HG02759 (cell line): ENCODE results near the gene RDH16.
A peak's percentile ranks its signal among the peaks of the same experiment; 100 is the strongest.

Experiments
- ATAC-seq: cut with Tn5 transposase; IDR thresholded peaks from one replicate; pipeline ENCODE4 v1.9.1; 2021; ENCODE audit warnings: mild to moderate bottlenecking, moderate library complexity; ENCODE audit not compliant: unreplicated experiment

Gene RDH16, protein sequence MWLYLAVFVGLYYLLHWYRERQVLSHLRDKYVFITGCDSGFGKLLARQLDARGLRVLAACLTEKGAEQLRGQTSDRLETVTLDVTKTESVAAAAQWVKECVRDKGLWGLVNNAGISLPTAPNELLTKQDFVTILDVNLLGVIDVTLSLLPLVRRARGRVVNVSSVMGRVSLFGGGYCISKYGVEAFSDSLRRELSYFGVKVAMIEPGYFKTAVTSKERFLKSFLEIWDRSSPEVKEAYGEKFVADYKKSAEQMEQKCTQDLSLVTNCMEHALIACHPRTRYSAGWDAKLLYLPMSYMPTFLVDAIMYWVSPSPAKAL

DNA sequence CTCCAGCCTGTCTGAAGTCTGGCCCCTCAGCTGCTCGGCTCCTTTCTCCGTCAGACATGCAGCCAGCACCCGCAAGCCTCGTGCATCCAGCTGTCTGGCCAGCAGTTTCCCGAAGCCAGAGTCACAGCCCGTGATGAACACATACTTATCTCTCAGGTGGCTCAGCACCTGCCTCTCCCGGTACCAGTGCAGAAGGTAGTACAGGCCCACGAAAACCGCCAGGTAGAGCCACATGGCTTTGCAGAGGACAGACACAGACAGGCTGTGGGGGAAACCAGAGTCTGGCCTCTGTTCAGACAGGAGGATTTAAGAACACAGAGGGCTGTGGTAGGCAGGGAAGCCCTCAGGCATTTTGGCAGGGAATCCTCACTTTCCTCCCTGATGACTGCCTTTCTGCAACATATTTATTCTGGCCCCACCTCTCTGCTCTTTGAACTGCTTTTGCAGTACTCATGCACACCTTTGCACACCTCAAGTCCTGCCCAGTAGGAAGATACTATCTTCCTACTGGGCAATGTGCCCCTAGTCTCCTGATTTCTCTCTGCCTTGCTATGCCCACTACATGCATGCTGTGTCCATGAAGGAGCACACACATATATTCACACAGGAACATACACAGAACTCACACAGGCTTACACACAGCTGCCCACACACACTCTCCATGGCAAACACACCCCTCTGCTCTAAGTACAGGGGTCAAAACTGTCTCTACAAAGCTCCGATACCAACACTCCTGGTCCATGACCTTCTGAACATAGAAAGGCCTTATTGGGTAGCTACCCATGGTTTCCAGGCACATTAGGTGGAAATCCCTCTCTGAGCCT, at the start of gene RDH16:
Gene RDH16, minus strand, starts transcription at position 380 of the 824 bp plus-strand sequence. Its CDS starts 146 bp downstream, at position 234.
- ATAC-seq, result no peak

DNA sequence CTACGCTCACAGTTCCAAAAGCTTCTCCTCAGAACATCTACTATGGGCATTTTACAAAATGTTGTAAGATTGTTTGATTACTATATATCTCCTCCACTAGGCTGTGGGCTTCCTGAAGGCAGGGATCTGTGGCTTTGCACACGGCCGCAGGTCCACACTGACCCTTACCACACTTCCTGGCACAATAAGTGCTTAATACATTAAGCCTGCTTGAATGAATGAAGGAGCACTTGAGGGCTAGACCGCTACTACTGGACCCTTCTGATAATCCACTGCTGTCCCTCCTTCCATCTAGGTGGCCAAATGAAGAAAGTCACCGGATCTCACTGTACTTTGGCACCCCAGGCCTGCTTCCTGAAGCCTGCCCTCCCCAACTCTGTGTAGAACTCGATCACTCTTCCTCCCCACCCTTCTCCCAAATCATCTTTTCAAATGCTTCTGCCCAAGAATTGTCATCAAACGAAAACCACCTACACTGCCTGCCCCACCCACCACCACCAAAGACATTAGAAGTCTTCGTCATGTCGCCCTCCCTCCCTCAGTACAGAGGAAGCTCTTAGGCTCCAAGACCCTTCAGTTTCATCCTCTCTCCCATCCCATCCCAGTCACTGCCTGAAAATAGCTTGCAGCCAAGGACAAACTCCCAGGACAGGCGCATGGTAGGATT, 49.5 kb upstream of the RDH16 start:
- ATAC-seq, result no peak

DNA sequence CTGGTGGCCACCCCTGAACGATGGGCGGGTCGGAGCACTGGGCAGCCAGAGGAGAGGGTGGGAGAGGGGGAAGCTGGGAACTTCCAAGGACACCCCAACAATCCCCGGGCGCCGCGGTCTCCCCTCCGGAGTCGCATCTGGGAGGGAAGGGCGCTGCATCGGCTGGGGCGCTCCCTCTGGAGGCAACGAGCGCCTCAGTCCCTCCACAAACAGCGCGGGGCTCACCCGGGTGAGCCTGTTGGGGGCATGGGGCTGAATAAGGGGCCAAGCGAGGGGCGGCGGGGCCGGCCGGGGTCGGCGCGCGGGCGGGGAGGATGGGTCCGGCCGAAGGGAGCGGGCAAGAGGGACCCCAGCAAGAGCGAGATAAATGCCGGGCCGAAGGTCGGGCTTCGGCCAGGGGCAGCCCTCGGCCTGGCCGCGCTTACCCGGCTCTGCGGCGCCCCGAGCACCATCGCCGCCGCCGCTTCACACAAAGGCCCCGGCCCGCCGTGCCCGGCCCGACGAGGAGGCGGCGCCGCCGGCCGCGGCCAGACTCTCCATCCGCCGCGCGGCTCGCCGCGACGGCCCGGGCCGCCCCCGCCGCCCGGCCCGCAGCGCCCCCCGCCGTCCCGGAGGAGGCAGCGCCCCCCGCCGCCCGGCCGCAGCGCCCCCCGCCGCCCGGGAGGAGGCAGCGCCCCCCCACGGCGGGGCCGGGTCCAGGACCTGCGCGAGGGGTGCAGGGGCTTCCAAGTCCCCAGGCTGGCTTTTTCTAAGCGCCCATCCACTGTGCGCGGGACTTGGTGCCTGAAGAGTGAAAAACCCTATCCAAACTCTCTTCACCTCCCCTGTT, 48.8 kb upstream of the RDH16 start, which contains the start of gene ZBTB39:
Gene ZBTB39, minus strand, starts transcription at position 567 of the 829 bp plus-strand sequence. CDS start 1,629 bp downstream, outside the sequence.
- ATAC-seq, result peak; percentile 85

DNA sequence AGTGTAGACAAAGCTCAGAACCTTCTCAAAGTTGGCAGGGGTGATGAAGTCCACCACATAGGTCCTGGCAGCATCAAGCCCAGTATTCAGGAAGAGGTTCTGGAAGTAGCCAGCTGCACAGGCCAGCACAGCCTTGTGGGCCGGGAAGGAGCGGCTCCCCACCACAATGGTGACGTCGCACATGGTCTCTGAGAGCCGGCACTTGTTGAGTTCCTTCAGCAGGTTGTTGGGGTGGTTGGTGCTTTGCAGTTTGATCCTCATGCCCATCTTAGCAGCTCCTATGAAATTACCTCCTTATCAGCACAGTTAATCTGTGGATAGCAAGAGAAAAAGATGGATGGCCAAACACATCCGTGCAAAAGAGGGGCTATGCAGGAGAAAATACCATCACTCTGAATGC, 47.2 kb upstream of the RDH16 start:
- ATAC-seq, result no peak

DNA sequence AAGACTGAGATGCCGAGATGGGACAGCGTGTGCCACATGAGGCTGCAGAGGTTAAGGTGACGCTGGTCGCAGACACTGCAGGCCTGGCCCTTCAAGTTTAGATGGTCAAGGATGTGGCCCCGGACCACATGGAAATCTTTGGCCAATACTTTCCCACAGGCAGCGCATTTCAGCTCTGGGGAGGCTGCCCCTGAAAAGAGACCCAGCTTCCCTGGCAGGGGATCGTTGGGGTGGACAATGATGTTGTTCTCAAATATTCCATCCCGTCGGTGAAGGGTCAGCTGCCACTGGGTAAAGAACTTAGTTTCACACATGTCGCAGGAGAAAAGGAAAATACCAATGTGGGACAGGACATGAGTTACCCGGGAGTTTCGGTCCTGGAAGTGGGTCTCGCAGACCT, 46.0 kb upstream of the RDH16 start:
- no peak for ATAC-seq

DNA sequence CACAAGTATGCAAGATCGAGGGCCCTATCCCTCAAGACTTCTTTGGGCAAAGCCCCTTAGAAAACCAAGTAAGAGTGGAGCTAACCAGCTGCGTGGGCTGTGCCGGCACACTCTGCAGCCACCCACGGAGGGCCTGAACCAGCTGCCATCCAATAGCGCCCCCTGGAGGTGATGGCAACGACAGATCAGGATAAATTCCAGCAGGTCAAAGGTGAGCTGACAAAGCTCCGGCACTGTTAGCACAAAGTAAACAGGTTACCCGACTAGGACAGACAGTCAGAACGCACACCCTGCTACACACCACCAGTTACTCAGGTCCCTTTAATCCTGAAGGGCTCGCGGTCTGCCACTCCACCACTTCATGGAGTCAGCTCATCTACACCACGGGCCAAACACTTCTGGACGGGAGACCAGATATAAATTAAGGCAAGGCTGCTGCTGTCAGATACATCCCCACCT, 44.1 kb upstream of the RDH16 start:
- no peak for ATAC-seq

DNA sequence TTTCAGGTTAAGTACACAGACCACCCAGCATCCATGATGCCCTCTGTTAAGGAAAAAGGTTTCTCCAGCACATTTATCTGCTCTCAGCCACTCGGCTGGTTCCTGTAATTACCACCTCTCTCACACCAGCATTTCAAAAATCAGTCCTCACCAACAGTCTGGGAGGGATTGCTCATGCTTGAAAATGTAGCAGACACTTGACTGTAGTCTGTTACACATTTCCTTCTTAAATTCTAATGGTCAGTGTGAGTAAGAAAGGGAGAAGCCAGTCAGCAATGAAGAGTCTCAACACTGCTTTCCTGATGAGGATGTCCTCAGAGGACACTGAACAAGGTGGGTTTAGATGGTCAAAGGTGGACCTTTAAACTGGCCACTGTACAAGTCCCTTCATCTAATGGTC, 43.0 kb upstream of the RDH16 start:
- ATAC-seq, result no peak

DNA sequence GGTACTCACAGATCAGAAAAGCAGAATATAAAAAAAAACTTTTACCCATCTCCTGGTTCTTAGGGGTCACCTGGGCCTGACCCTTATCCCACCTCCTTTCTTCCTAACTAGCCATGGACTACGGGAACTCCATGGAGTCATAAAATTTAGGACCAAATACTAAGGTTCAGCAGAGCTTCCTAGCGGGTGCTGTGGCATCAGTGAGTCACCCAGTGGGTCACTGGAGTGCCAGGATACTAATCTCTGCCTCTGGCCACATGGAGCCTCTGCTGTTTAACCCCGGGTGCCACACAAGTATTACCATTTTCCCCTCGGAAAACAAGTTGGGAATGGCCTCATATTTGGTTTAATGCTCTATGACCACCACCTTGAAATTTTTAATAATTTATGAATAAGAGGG, 42.0 kb upstream of the RDH16 start:
- no peak for ATAC-seq

DNA sequence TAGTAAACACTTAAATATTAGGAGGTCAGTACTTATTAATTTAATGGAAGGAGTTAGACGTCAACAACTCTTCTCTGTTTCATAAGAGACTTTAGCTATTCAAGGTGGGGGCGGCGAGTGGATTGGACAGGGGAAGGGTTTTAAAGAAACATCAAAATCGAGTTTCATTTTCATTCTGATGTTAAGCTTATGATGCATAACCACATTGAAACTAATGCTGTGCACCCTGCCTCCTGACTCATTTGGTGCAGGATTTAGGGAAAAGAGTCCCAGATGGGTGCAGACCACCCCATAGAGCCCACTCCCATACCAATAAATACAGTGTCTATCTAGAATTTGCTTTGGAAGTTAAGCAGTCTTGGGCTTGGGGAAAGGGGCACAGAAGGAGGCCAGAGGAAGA, 41.6 kb upstream of the RDH16 start:
- peak; percentile 84 for ATAC-seq

DNA sequence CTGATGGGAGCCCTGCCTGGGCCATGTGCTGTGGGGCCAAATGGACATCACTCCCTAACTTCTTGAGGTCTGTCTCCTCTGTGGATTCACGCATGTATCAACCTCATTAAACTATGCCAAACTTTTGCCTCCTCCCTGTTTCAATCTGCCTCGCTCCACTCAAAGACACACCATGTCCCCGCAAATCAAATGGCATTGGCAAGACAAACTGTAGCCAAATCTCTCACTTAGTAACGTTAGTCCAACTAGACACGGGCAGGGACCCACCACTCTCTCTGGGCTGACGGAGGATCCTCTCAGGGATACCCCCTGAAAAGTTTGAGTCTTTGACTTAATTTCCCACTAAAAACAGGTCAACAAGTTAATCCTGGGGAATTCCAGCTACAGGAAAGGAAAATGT, 40.9 kb upstream of the RDH16 start:
- ATAC-seq, result no peak

DNA sequence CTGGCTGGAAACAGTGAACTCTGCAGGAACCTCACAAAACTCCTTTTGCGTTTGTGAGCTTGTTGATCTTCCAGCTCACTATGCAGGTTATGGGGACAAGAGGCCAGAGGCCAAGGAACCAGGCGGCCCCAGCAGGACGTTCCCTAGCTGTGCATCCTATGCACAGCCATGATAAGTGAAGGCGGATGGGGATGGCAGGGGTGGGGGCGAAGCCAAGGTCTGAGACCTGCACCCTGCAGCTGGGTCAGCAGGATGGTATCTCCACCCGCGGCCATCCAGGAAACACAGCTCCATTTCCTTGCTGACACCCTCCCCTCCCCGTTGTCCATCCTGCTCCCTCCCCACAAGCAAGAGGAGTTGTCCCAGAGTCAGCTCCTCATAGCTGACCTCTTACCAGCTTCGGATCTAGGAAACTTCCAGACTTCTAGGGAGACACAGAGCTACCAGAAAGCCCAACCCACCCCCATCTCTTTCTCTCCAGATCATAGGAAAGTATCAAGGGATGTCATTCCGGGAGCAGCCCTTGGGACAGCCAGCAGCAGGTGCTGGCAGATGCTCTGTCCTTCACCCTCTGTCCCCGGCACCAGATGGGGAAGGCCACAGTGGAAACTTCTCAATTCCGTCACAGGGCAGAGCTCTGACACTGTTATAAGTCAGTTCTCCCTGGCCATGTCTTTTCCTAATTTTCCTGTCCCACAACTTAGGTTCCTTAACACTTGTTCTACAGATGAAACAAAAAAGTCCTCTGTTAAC, 39.6 kb upstream of the RDH16 start:
- ATAC-seq, result no peak

DNA sequence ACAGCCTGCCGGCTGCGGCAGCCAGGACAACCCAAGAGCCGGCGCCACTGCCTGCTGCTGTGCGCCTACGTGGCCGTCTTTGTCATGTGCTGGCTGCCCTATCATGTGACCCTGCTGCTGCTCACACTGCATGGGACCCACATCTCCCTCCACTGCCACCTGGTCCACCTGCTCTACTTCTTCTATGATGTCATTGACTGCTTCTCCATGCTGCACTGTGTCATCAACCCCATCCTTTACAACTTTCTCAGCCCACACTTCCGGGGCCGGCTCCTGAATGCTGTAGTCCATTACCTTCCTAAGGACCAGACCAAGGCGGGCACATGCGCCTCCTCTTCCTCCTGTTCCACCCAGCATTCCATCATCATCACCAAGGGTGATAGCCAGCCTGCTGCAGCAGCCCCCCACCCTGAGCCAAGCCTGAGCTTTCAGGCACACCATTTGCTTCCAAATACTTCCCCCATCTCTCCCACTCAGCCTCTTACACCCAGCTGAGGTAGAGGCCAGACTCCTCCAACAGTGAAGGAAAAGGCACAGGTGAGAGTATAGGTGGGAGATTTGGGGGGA, 38.6 kb upstream of the RDH16 start:
- no peak for ATAC-seq

DNA sequence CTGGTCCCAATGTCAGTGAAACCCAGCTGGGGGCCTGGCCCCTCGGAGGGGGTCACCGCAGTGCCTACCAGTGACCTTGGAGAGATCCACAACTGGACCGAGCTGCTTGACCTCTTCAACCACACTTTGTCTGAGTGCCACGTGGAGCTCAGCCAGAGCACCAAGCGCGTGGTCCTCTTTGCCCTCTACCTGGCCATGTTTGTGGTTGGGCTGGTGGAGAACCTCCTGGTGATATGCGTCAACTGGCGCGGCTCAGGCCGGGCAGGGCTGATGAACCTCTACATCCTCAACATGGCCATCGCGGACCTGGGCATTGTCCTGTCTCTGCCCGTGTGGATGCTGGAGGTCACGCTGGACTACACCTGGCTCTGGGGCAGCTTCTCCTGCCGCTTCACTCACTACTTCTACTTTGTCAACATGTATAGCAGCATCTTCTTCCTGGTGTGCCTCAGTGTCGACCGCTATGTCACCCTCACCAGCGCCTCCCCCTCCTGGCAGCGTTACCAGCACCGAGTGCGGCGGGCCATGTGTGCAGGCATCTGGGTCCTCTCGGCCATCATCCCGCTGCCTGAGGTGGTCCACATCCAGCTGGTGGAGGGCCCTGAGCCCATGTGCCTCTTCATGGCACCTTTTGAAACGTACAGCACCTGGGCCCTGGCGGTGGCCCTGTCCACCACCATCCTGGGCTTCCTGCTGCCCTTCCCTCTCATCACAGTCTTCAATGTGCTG, 38.0 kb upstream of the RDH16 start:
- no peak for ATAC-seq

DNA sequence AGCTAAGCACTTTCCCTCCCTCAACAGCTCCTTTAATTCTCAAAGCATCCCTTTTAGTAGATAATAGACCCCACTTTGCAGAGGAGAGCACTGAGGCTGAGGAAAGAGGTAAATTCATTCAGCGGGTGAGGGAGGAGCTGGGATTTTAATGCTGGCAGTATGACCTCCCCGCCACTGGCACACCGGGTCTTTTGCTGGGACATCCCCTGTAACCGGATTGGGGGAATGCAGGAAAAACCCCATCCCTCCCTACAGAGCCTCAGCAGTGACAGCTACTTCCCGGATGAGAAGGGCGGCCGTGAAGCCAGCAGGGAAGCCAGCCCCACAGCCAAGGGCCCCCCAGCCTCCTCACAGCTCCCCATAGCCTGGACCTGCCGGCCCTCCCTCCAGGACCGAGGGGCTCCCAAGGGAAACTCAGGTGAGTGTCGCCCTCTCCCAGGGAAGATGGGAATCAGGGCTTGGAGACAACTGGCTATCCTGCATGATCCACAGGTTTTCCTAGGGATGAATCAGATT, 36.9 kb upstream of the RDH16 start:
- ATAC-seq, result no peak

DNA sequence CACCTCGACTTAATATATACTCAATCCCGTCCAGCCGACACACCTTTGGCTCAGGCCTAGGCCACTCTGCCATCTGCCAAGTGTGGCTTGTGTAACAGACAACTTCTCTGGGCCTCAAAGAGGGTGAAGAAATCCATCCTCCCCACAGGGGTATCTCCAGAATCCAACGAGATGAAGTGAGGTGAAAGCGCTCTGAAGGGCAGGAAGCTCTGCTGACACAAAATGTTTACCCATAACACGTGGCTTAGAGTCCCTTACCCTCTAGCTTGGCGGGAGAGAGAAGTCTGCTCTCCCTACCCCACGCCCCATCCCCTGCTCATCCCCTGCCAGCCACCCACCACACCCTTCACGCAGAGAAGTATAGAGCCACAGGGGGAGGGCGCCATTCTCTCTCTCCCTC, 35.9 kb upstream of the RDH16 start:
- ATAC-seq, result no peak

DNA sequence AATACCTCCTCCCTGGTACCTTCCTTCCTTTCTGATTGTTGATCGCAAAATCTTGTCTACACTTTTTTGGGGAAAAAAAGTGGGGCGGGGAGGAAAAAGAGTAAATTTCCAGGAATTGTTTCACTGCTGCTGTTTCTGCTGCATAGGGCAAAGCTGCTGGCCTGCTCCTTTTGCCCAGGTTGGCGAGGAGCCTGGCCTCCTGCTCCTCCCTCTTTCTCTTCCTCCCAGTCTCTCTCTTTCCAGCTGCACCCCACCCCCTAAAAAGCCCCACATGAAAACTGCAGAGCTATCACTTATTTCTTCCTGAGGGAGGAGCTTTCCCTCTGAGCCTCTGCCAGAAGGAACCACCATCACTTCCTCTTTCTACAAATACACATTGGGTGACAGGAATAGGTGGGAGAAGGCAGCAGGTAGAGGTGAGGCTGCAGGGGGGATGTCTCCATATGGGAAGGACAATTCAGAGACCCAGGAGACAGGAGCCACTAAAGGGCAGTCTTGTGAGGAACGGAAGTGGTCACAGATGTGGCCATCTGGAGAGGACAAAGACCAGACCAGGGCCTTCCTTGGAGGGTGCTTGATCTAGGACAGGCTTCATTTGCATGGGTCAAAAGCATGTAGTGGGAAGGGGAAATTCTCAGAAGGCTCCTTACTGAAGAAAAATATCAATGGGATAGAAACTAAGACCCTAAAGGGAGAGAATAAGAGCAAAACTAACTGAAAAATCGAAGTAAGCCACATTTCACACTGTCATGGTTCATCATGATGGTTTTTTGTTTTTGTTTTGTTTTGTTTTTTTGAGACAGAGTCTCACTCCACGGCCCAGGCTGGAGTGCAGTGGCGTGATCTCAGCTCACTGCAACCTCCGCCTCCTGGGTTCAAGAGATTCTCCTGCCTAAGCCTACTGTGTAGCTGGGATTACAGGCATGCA, 34.2 kb upstream of the RDH16 start:
- ATAC-seq, result no peak

DNA sequence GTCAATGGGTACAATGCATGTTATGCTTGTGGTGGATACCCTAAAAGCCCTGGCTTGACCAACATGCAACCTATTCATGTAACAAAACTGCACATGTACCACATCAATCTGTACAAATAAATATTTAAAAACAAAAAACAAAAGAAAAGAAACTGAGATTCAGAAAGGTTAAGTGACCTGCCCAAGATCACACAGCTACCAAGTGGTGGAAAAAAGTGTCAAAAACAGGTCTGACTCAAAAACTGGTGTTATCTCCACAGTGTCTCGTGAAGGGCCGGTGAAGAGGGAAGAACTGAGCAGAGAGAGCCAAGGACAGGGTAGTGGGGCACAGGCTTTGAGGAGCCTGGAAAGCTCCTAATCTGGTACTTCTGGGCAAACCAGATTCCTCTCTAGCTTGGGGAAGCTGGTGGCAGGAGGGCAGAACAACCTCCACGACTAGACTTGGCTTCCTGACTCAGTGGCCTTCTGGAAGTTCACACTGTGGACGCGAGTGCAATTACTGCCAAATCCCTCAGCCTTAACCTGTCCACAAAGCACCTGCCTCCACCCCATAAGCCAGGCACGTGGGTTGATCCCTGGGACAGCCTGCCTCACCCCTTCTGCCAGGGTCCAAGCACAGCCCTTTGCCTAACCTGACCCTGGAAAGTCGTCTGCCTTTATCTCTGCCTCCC, 33.4 kb upstream of the RDH16 start:
- ATAC-seq, result no peak
